Activated CD4-positive, alpha-beta T cell treated with anti-CD3 and anti-CD28 coated beads, Interleukin-2, amount 10 ng/mL, durations not matched to agents 7 days and 5 days (primary cell): ENCODE data around the gene PTPRT. TPM values are rescaled to one million over a fixed set of nuclear protein-coding genes. Genes with fewer than 3 reads are reported as not detected.

Experiments
- CTCF ChIA-PET: fragments of 350-600 bp; sonication (Branson Sonifier 250); formaldehyde crosslinking; loops from one replicate; lab custom pipeline; 2021; ENCODE audit warnings: antibody characterized with exemption; lab: Charles Lee
- POLR2A ChIA-PET: fragments of 350-600 bp; sonication (Branson Sonifier 250); formaldehyde crosslinking; loops from one replicate; lab custom pipeline; 2021; ENCODE audit warnings: antibody characterized with exemption; lab: Charles Lee
- DNase-seq: peaks from one replicate; pipeline ENCODE4 v3.0.0-alpha.2; 2020
- H3K27ac Mint-ChIP-seq: one replicate; pipeline ENCODE4 v1.8.0; 2021; ENCODE audit warnings: mild to moderate bottlenecking, moderate library complexity, mixed read lengths
- H3K27me3 Mint-ChIP-seq: one replicate; pipeline ENCODE4 v1.8.0; 2021; ENCODE audit warnings: mixed read lengths
- H3K36me3 Mint-ChIP-seq: one replicate; pipeline ENCODE4 v1.8.0; 2021; ENCODE audit warnings: low read depth, mixed read lengths
- H3K4me1 Mint-ChIP-seq: one replicate; pipeline ENCODE4 v1.8.0; 2021; ENCODE audit warnings: mixed read lengths
- H3K4me3 Mint-ChIP-seq: one replicate; pipeline ENCODE4 v1.8.0; 2021; ENCODE audit warnings: mild to moderate bottlenecking, moderate library complexity, mixed read lengths
- H3K9me3 Mint-ChIP-seq: one replicate; pipeline ENCODE4 v1.8.0; 2021; ENCODE audit warnings: mixed read lengths
- total RNA-seq, 2 experiments: library from RNA; stranded (reverse); gene quantifications; one replicate each; pipeline ENCODE4 v1.2.3, GENCODE V29; 2021

Gene PTPRT
- total RNA-seq, 2 experiments from 2014 or later: not detected

DNA sequence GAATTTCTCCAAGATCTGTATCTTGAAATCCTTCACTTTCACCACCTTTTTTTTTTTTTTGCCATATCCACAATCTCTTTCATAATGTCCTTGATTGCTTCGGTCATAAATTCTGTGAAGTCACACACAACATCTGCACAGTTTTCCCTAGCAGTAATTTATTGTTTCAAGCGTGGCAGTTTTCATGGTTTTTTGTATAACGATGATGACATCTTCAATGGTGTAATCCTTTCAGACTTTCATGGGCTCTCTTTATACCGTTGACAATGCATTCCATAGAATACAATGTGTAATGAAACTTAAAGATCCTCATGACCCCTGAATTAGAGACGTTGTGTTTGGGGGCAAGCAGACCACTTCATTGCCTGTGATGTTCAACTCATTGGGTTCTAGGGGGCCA is 693.1 kb downstream of the PTPRT start:
- Mint-ChIP-seq H3K4me3 (no peak overlapping the region), H3K27ac (no peak overlapping the region), H3K9me3 (no peaks in the 10 kb centered on the region), H3K36me3 (no peaks in the 10 kb centered on the region), H3K27me3 (no peaks in the 10 kb centered on the region), H3K4me1 (no peaks in the 10 kb centered on the region)
- ChIA-PET CTCF (no interaction called here), POLR2A (interaction anchor here (0.6 kb wide), 1 partner anchor 1073 kb away, joined by 3 read pairs; no protein-coding TSS in a partner anchor)
- no peak for DNase-seq

DNA sequence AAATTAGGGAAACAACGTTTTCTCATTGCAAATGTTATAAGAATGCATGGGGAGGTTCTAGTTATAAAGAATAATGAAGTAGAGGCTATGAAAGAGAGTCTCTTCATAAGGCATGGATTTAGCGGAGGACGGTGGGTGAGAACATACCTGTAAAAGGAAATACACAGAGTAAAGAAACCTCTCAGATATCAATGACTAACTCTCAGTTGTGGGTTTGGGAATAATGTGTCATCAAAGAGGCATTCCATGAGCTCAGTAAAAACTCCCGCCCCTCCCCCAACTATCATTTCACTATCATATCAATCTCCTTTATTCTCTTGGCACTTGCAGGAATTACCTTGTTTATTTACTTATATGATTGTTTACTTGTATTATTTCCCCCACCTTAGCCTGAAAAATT is 695.4 kb downstream of the PTPRT start:
- CTCF ChIA-PET: no interaction called here
- H3K36me3 Mint-ChIP-seq: no peaks in the 10 kb centered on the region
- POLR2A ChIA-PET: no interaction called here
- no peaks in the 10 kb centered on the region for H3K4me1 Mint-ChIP-seq
- no peak overlapping the region for H3K4me3 Mint-ChIP-seq
- H3K27me3 Mint-ChIP-seq: no peaks in the 10 kb centered on the region
- no peak overlapping the region for H3K27ac Mint-ChIP-seq
- no peak for DNase-seq
- no peaks in the 10 kb centered on the region for H3K9me3 Mint-ChIP-seq

DNA sequence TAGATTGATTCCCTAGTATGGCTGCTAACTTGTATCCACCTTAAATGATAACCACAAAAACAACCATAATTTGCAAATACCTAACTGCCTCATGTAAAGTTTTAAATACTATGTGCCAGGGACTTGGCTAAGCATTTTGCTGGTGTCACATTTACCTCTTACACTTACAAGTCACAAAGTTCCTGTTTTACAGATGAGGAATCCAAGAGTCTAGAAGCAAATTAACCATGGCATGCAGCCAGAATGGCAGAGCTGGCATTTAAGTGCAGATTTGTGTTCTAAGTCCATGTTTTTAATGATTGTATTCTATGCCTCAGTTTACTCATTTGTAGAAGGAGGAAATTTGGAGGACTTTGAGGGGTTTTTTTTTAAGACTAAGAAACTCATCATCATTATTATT is 696.7 kb downstream of the PTPRT start:
- CTCF ChIA-PET: interaction anchor here (0.7 kb wide), 1 partner anchor 641 kb away, joined by 3 read pairs; no protein-coding TSS in a partner anchor
- no peaks in the 10 kb centered on the region for H3K36me3 Mint-ChIP-seq
- POLR2A ChIA-PET: no interaction called here
- no peak for DNase-seq
- no peaks in the 10 kb centered on the region for H3K4me1 Mint-ChIP-seq
- no peaks in the 10 kb centered on the region for H3K9me3 Mint-ChIP-seq
- no peak overlapping the region for H3K4me3 Mint-ChIP-seq
- no peaks in the 10 kb centered on the region for H3K27me3 Mint-ChIP-seq
- no peak overlapping the region for H3K27ac Mint-ChIP-seq

- H3K4me1 Mint-ChIP-seq: no peaks in the 10 kb centered on the region
- no peaks in the 10 kb centered on the region for H3K9me3 Mint-ChIP-seq
- no peaks in the 10 kb centered on the region for H3K36me3 Mint-ChIP-seq
- ChIA-PET CTCF (no interaction called here), POLR2A (no interaction called here)
- H3K4me3 Mint-ChIP-seq: no peak overlapping the region
- DNase-seq: no peak
- no peak overlapping the region for H3K27ac Mint-ChIP-seq
- H3K27me3 Mint-ChIP-seq: no peaks in the 10 kb centered on the region
These were observed 697.4 kb downstream of the PTPRT start for GRCh38 chr20:42492290-42492689.

GRCh38 chr20:42485556-42485955 is 704.1 kb downstream of the PTPRT start:
- ChIA-PET CTCF (no interaction called here), POLR2A (no interaction called here)
- Mint-ChIP-seq H3K27me3 (no peaks in the 10 kb centered on the region), H3K9me3 (no peaks in the 10 kb centered on the region), H3K36me3 (no peaks in the 10 kb centered on the region), H3K4me3 (no peak overlapping the region), H3K4me1 (no peaks in the 10 kb centered on the region), H3K27ac (no peak overlapping the region)
- DNase-seq: no peak

DNA sequence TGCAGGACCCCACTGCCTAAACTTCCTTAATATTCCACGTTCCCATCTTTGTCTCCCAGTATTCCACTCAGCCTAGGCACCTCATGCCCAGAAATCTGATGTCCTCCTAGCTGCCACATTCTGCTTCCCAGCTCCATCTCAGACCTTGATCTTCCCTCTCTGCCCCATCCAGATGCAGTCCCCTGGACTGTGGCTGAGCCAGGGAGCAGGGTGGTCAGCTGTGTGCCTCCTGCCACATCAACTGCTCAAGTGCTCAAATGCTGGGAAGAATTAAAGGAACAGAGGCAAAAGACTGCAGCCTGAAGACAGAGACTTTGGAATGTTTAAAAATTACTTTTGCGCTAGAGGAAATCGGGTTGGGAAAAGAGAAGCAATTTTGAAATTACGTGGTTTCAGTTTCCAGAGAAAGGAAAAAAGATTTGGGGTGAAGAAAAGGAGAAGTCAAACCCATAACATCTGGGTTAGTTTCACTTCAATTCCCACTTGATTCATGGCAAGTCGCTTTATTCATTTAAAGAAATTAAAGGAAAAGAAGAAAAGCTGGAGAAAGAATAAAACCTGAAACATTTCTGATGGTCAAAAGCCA is 704.8 kb downstream of the PTPRT start:
- Mint-ChIP-seq H3K4me1 (no peaks in the 10 kb centered on the region), H3K27ac (no peak overlapping the region), H3K27me3 (no peaks in the 10 kb centered on the region), H3K4me3 (no peak overlapping the region), H3K9me3 (no peaks in the 10 kb centered on the region), H3K36me3 (no peaks in the 10 kb centered on the region)
- ChIA-PET POLR2A (no interaction called here), CTCF (no interaction called here)
- DNase-seq: no peak

- Mint-ChIP-seq H3K27ac (no peak overlapping the region), H3K4me3 (no peak overlapping the region), H3K36me3 (no peaks in the 10 kb centered on the region), H3K4me1 (no peaks in the 10 kb centered on the region), H3K27me3 (no peaks in the 10 kb centered on the region), H3K9me3 (no peaks in the 10 kb centered on the region)
- ChIA-PET CTCF (no interaction called here), POLR2A (no interaction called here)
- DNase-seq: no peak
These were observed 705.4 kb downstream of the PTPRT start for GRCh38 chr20:42484335-42484734.

GRCh38 chr20:42483730-42484303 is 705.9 kb downstream of the PTPRT start:
- ChIA-PET CTCF (no interaction called here), POLR2A (no interaction called here)
- no peak overlapping the region for H3K4me3 Mint-ChIP-seq
- H3K9me3 Mint-ChIP-seq: no peaks in the 10 kb centered on the region
- no peak overlapping the region for H3K27ac Mint-ChIP-seq
- no peaks in the 10 kb centered on the region for H3K36me3 Mint-ChIP-seq
- DNase-seq: peak; percentile 7
- H3K4me1 Mint-ChIP-seq: no peaks in the 10 kb centered on the region
- no peaks in the 10 kb centered on the region for H3K27me3 Mint-ChIP-seq

DNA sequence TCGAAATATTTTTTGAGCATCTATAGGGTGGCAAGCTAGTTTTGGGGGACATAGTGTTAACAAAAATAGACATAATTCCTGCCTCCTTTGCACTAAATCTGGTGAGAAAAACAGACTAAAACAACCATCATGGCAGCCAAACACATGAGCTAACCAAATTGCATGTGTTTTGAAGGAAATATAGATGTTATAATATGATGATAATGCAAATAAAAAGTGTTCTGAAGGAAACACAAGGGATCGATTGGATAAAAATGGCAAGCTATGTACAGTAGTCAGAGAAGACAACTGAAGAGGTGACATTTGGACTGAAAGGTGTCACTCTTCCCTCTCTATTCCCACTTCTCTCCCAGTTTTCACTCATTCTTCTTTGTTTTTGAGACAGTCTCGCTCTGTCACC is 706.9 kb downstream of the PTPRT start:
- H3K36me3 Mint-ChIP-seq: no peaks in the 10 kb centered on the region
- H3K27me3 Mint-ChIP-seq: no peaks in the 10 kb centered on the region
- no peaks in the 10 kb centered on the region for H3K4me1 Mint-ChIP-seq
- H3K9me3 Mint-ChIP-seq: no peaks in the 10 kb centered on the region
- no peak overlapping the region for H3K27ac Mint-ChIP-seq
- DNase-seq: no peak
- ChIA-PET POLR2A (no interaction called here), CTCF (no interaction called here)
- no peak overlapping the region for H3K4me3 Mint-ChIP-seq

DNA sequence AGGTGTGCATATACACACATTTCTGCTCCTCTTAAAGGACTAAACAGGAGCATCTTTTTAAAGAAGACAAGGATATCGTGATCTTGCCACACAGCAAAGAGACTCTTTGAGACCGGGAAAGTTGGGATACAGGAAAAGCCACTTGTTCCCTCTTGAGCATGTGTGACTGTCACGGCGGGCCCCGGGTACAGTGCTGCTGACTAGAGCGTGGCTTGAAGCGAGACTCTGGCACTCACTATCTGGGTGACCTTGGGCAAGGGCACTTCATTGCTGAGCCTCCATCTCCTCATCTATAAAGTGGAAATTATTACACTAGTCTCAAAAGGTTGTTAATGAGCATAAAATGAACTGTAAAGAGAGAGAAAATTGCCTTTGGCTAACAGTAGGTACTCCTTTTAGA is 713.9 kb downstream of the PTPRT start:
- Mint-ChIP-seq H3K27me3 (no peaks in the 10 kb centered on the region), H3K36me3 (no peaks in the 10 kb centered on the region), H3K9me3 (no peaks in the 10 kb centered on the region), H3K27ac (no peak overlapping the region), H3K4me1 (no peaks in the 10 kb centered on the region), H3K4me3 (no peak overlapping the region)
- POLR2A ChIA-PET: no interaction called here
- no peak for DNase-seq
- CTCF ChIA-PET: no interaction called here

GRCh38 chr20:42474646-42475045 is 715.1 kb downstream of the PTPRT start:
- ChIA-PET POLR2A (no interaction called here), CTCF (interaction anchor here (0.6 kb wide), 1 partner anchor 334 kb away, joined by 3 read pairs; no protein-coding TSS in a partner anchor)
- H3K36me3 Mint-ChIP-seq: no peaks in the 10 kb centered on the region
- no peaks in the 10 kb centered on the region for H3K9me3 Mint-ChIP-seq
- H3K27me3 Mint-ChIP-seq: no peaks in the 10 kb centered on the region
- H3K4me1 Mint-ChIP-seq: no peaks in the 10 kb centered on the region
- H3K27ac Mint-ChIP-seq: no peak overlapping the region
- no peak overlapping the region for H3K4me3 Mint-ChIP-seq
- DNase-seq: no peak

GRCh38 chr20:42472198-42472597 is 717.5 kb downstream of the PTPRT start:
- no peaks in the 10 kb centered on the region for H3K36me3 Mint-ChIP-seq
- no peak overlapping the region for H3K27ac Mint-ChIP-seq
- no peaks in the 10 kb centered on the region for H3K9me3 Mint-ChIP-seq
- H3K27me3 Mint-ChIP-seq: no peaks in the 10 kb centered on the region
- ChIA-PET CTCF (no interaction called here), POLR2A (no interaction called here)
- no peaks in the 10 kb centered on the region for H3K4me1 Mint-ChIP-seq
- no peak for DNase-seq
- no peak overlapping the region for H3K4me3 Mint-ChIP-seq

DNA sequence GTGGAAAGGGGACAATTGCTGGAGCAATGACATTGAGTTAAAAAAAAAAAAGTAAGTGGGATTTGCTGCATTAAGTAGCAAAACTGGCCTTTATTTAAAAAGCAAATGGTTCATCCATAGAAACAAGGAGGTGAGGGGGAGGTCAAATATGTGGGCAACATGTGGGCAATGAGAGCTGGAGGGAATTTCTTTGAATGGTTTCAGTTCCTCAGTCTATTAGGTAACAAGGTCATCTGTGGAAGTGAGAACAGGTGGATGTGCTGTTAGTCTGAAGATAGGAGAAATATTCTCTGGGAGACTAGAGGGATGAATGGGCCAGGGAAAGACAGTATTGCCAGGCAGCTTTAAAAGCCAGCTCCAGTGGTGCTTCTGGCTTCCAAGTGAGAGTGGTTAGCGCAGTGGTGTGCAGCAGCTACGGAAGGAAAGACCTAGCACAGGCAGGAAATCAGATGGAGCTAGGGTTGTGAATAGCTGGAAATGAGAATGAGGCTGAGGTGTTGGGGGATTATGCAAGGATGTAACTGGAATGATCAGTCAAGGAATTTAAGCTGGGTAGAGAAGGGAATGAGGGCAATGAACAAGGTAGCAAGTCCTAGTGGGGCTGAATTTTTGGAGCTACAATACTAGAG is 727.6 kb downstream of the PTPRT start:
- Mint-ChIP-seq H3K36me3 (no peaks in the 10 kb centered on the region), H3K9me3 (no peaks in the 10 kb centered on the region), H3K4me3 (no peak overlapping the region), H3K4me1 (no peaks in the 10 kb centered on the region), H3K27ac (no peak overlapping the region), H3K27me3 (no peaks in the 10 kb centered on the region)
- CTCF ChIA-PET: no interaction called here
- DNase-seq: no peak
- POLR2A ChIA-PET: no interaction called here
